Measurements from ENCODE around the gene ARHGAP24. TPM values are rescaled to one million over a fixed set of nuclear protein-coding genes. Genes with fewer than 3 reads are reported as not detected.

ARHGAP24 gene
- total and polyA plus RNA-seq, 2 of the 13 experiments (the other 11 are each of a cell fraction or from before 2014, with no cell fraction given) = 0.07 to 0.55 TPM

GRCh38 chr4:85681221-85681657, 206.3 kb downstream of the ARHGAP24 start:
- BruUV-seq (replicated peaks) = no TSS peak
- no peaks in the 10 kb centered on the region for H3K79me2 ChIP-seq (ENCODE audit: insufficient read depth, low read length)
- FAIRE-seq (no peak), ATAC-seq (no peak), DNase-seq (ENCODE audit: low spot score) (no peak)
- H3K36me3 ChIP-seq (replicated peaks in 1 of 2; ENCODE audit: control insufficient read depth in 1 of 2, insufficient read depth in 2 of 2, low read length in 2 of 2) = no peaks in the 10 kb centered on the region
- WGBS (ENCODE audit: low lambda C conversion rate) = 0% methylated on average over 2 of the region's 2 CpGs
- no peaks in the 10 kb centered on the region for H3K9me3 ChIP-seq (ENCODE audit: low read length)
- H3K4me2 ChIP-seq (ENCODE audit: low read depth, low read length) = no peak overlapping the region
- H3K27ac ChIP-seq (ENCODE audit: extremely low read length, insufficient read depth, low read length) = no peak overlapping the region
- H3K27me3 ChIP-seq (ENCODE audit: control insufficient read depth in 1 of 2, insufficient read depth in 2 of 2, low read length in 2 of 2) = no peaks in the 10 kb centered on the region
- H3K4me1 ChIP-seq (ENCODE audit: insufficient read depth, low read length) = no peaks in the 10 kb centered on the region
- intact Hi-C loops (cut with micrococcal nuclease; ENCODE audit: unreplicated experiment) (no loop called here), in situ Hi-C loops (cut with HindIII; ENCODE audit: extremely low pct_ligation_motif_present, low pct_unique_long_range_greater_than_20kb) (no loop called here)
- CTCF ChIA-PET (ENCODE audit: low intra/inter-chr PET ratio, low total read pairs) = no interaction called here
- no peaks in the 10 kb centered on the region for H4K20me1 ChIP-seq (ENCODE audit: insufficient read depth, low read length)
- H2AFZ ChIP-seq (ENCODE audit: low read length) = no peak overlapping the region
- no peak for TF ChIP-seq ZBTB38 (CRISPR knock-in tag; IDR thresholded peaks at IDR 0.05)
- no peak for TF ChIP-seq YY1 (IDR thresholded peaks at IDR 0.05; ENCODE audit: insufficient read depth, insufficient replicate concordance, low read depth, low read length)
- TF ChIP-seq MED1 (CRISPR knock-in tag; IDR thresholded peaks at IDR 0.05) = no peak
- no peak for TF ChIP-seq PHF8 (CRISPR knock-in tag; IDR thresholded peaks at IDR 0.05)
- no peak for TF ChIP-seq MIXL1 (CRISPR knock-in tag; IDR thresholded peaks at IDR 0.05)
- no peak for TF ChIP-seq MXD4 (CRISPR knock-in tag; IDR thresholded peaks at IDR 0.05)
- no peak for TF ChIP-seq ETV6 (CRISPR knock-in tag; conservative IDR thresholded peaks at IDR 0.05)
- TF ChIP-seq, protein P1, sequence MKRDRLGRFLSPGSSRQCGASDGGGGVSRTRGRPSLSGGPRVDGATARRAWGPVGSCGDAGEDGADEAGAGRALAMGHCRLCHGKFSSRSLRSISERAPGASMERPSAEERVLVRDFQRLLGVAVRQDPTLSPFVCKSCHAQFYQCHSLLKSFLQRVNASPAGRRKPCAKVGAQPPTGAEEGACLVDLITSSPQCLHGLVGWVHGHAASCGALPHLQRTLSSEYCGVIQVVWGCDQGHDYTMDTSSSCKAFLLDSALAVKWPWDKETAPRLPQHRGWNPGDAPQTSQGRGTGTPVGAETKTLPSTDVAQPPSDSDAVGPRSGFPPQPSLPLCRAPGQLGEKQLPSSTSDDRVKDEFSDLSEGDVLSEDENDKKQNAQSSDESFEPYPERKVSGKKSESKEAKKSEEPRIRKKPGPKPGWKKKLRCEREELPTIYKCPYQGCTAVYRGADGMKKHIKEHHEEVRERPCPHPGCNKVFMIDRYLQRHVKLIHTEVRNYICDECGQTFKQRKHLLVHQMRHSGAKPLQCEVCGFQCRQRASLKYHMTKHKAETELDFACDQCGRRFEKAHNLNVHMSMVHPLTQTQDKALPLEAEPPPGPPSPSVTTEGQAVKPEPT (CRISPR knock-in tag; IDR thresholded peaks at IDR 0.05; ENCODE audit: low read depth) = no peak
- no peak for TF ChIP-seq HNF4G (IDR thresholded peaks at IDR 0.05; ENCODE audit: borderline replicate concordance, low read depth, low read length)
- TF ChIP-seq HNF4G (CRISPR knock-in tag; IDR thresholded peaks at IDR 0.05; ENCODE audit: borderline replicate concordance, low read depth) = no peak
- TF ChIP-seq MAFK (conservative IDR thresholded peaks at IDR 0.05 in 1 of 2, IDR thresholded peaks at IDR 0.05 in 1 of 2; ENCODE audit: low read length in 2 of 2) = no peak
- TF ChIP-seq, protein P2, sequence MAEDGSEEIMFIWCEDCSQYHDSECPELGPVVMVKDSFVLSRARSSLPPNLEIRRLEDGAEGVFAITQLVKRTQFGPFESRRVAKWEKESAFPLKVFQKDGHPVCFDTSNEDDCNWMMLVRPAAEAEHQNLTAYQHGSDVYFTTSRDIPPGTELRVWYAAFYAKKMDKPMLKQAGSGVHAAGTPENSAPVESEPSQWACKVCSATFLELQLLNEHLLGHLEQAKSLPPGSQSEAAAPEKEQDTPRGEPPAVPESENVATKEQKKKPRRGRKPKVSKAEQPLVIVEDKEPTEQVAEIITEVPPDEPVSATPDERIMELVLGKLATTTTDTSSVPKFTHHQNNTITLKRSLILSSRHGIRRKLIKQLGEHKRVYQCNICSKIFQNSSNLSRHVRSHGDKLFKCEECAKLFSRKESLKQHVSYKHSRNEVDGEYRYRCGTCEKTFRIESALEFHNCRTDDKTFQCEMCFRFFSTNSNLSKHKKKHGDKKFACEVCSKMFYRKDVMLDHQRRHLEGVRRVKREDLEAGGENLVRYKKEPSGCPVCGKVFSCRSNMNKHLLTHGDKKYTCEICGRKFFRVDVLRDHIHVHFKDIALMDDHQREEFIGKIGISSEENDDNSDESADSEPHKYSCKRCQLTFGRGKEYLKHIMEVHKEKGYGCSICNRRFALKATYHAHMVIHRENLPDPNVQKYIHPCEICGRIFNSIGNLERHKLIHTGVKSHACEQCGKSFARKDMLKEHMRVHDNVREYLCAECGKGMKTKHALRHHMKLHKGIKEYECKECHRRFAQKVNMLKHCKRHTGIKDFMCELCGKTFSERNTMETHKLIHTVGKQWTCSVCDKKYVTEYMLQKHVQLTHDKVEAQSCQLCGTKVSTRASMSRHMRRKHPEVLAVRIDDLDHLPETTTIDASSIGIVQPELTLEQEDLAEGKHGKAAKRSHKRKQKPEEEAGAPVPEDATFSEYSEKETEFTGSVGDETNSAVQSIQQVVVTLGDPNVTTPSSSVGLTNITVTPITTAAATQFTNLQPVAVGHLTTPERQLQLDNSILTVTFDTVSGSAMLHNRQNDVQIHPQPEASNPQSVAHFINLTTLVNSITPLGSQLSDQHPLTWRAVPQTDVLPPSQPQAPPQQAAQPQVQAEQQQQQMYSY (CRISPR knock-in tag; IDR thresholded peaks at IDR 0.05) = no peak
- no peak for TF ChIP-seq CENPT (CRISPR knock-in tag; IDR thresholded peaks at IDR 0.05; ENCODE audit: low read depth)
- TF ChIP-seq ZNF616 (CRISPR knock-in tag; IDR thresholded peaks at IDR 0.05; ENCODE audit: low read depth) = no peak
- TF ChIP-seq NCOA5 (CRISPR knock-in tag; IDR thresholded peaks at IDR 0.05) = no peak
- no peak for TF ChIP-seq AFF4 (CRISPR knock-in tag; IDR thresholded peaks at IDR 0.05)
- POLR2A ChIA-PET = no interaction called here
- H3K9ac ChIP-seq (ENCODE audit: insufficient read depth, low read depth, low read length) = no peak overlapping the region
- H3K4me3 ChIP-seq (replicated peaks in 1 of 3; ENCODE audit: insufficient read depth in 1 of 3, low read depth in 2 of 3, low read length in 3 of 3) = no peak overlapping the region

Data from HepG2 (cell line).